Fibroblast of villous mesenchyme (primary cell): ENCODE results near the gene SCN9A. TPM values are rescaled to one million over a fixed set of nuclear protein-coding genes. Genes with fewer than 3 reads are reported as not detected.
"Not testable (repeated sequence)": the region's sequence is repeated elsewhere in the genome, so short reads cannot be mapped to it uniquely, and the experiment has no call there.

Experiments
- DNase-seq: peaks from one replicate; pipeline ENCODE4 v3.0.0-alpha.2; 2010; ENCODE audit warnings: low read depth
- H3K4me3 ChIP-seq: 2 replicates; pipeline ENCODE4 v1.5.1; 2011; ENCODE audit warnings: low read depth, mild to moderate bottlenecking, low read length
- total RNA-seq: library from RNA; depleted of rRNA; stranded (reverse); fragments of >200 nt; gene quantifications from 2 replicates; pipeline ENCODE4 v1.2.3, GENCODE V29; 2012
- TF ChIP-seq, protein P1 (sequence below): IDR thresholded peaks from 2 replicates; pipeline ENCODE4 v1.5.1; 2012; ENCODE audit warnings: low read depth, mild to moderate bottlenecking, low read length; ENCODE audit not compliant: insufficient read depth

Gene SCN9A
- total RNA-seq, 1 donor = 72.1 TPM

- TF ChIP-seq, protein P1, sequence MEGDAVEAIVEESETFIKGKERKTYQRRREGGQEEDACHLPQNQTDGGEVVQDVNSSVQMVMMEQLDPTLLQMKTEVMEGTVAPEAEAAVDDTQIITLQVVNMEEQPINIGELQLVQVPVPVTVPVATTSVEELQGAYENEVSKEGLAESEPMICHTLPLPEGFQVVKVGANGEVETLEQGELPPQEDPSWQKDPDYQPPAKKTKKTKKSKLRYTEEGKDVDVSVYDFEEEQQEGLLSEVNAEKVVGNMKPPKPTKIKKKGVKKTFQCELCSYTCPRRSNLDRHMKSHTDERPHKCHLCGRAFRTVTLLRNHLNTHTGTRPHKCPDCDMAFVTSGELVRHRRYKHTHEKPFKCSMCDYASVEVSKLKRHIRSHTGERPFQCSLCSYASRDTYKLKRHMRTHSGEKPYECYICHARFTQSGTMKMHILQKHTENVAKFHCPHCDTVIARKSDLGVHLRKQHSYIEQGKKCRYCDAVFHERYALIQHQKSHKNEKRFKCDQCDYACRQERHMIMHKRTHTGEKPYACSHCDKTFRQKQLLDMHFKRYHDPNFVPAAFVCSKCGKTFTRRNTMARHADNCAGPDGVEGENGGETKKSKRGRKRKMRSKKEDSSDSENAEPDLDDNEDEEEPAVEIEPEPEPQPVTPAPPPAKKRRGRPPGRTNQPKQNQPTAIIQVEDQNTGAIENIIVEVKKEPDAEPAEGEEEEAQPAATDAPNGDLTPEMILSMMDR = no peak
- DNase-seq = peak; percentile 78
- no peak overlapping the region for H3K4me3 ChIP-seq
Measured at GRCh38 chr2:166230024-166230723, 145.6 kb downstream of the SCN9A start.

GRCh38 chr2:166229678-166230023 lies 146.1 kb downstream of the SCN9A start:
- no peak for DNase-seq
- H3K4me3 ChIP-seq = no peak overlapping the region
- TF ChIP-seq, protein P1 = no peak

DNA sequence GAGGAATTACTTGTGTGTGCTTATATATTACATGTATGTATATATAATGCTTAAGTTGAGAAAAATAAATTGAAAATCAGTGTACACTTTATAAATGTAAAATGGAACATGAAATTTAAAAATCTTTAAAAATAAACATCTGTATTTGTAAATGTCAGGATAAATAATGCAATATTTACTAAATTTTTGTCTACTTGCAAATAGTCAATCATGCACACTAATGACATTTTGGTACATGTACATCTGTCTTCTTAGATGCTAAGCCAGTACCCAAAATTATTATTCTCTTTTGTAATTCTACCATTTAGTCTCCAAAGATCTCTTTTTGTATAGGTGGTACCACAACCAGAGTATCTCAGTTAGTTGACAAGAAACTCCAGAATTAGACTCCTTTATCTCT lies 151.5 kb downstream of the SCN9A start:
- no peak overlapping the region for H3K4me3 ChIP-seq
- no peak for DNase-seq
- TF ChIP-seq, protein P1 = no peak

- no peak overlapping the region for H3K4me3 ChIP-seq
- TF ChIP-seq, protein P1 = no peak
- DNase-seq = no peak
Measured at GRCh38 chr2:166223298-166223697, 152.4 kb downstream of the SCN9A start.

DNA sequence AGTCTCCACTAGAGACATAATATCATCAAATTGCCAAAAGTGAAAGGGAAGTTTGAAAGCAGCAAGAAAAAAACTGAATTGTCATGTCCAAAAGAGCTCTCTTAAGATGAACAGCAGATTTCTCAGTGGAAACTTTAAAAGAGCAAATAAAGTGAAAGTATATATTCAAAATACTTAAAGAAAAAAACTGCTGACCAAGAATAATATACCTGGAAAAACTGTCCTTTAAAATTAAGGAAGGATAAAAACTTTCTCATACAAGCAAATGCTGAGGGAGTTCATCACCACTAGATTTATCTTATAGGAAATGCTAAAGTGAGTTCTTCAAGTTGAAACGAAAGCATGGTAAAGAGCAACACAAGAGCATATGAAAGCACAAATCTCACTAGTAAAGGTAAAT lies 164.7 kb downstream of the SCN9A start:
- TF ChIP-seq, protein P1 = no peak
- H3K4me3 ChIP-seq = no peak overlapping the region
- DNase-seq = no peak

DNA sequence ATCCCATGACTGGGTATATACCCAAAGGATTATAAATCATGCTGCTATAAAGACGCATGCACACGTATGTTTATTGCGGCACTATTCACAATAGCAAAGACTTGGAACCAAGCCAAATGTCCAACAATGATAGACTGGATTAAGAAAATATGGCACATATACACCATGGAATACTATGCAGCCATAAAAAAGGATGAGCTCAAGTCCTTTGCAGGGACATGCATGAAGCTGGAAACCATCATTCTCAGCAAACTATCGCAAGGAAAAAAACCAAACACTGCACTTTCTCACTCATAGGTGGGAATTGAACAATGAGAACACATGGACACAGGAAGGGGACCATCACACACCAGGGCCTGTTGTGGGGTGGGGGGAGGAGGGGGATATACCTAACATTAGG lies 165.8 kb downstream of the SCN9A start:
- H3K4me3 ChIP-seq, DNase-seq: not testable (repeated sequence)

- DNase-seq, H3K4me3 ChIP-seq: not testable (repeated sequence)
Measured at GRCh38 chr2:166209367-166209766, 166.4 kb downstream of the SCN9A start.

GRCh38 chr2:166206153-166206552 lies 169.6 kb downstream of the SCN9A start:
- not testable (repeated sequence) for DNase-seq, H3K4me3 ChIP-seq
